Measurements from ENCODE around the gene FAHD2A.
"Not testable (repeated sequence)": the region's sequence is repeated elsewhere in the genome, so short reads cannot be mapped to it uniquely, and the experiment has no call there.

FAHD2A gene

DNA sequence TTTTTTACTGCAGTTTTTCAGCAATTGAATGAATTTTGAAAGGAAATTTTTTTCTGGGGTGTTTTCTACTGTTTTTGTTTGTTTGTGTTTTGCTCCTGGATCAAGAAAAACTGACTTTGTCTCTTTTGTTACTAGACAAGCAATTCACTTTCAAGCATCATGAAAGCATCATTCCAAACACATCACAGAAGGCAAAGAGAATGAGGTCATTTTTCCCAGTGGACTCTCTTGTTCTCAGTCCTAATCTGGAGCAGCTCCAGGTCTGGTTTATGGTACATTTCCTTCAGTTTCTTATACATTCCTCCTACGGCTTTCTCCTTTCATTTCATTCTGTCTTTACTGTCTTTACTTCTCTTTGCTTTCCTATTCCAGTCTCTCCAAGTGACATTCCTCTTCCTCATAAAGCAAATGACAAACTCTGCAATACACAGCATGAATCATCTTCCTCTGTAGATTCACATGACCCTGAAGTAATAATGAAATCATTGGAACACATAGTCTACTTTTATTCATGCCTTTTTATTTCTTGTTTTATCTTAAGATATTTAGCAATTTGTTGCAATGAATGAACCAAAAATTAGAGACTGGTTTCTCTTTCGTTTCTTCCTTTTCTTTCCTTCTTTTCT lies 40.1 kb downstream of the FAHD2A start:
- DNase-seq = not testable (repeated sequence)

DNA sequence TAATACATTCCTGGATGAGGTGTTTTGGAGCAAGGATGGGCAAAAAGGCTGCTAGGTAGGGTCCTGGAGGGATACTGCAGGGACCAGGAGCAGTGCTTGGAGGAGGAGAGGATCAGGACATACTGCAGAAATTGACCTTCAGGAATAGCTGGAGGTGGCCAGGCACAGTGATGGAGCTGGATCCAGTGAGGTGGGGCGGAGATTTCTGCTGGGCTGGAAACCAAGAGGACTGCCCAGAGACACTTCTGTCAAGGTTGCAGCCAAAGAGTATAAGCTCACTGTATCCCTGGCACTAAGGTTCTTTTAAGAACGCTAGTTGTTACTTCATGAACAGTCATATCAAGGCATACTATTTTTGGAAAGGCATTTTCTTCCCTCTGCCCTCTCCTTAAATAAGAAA lies 42.8 kb downstream of the FAHD2A start:
- DNase-seq = not testable (repeated sequence)

DNA sequence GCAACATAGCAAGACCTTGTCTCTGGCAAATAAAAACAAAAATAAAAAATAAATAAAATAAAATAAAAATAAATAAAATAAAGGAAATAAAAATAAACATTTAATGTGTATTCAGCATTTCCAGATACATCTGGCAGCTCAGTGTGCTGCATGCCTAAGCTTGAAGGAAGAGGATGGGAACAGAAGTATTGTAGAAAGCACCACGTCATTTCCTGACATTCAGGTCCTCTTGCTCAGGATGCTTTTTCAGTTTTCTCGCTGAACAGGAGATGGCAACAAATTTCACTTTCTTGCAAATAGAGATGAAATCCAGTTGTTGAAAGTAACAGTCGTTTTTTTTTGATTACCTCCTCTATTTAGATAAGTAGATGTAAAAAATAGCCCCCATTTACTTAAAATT lies 60.8 kb downstream of the FAHD2A start:
- DNase-seq = not testable (repeated sequence)
